Effector CD4-positive, alpha-beta T cell (primary cell): ENCODE data around the gene PLXND1.

Experiments used
- DNase-seq: peaks from one replicate; pipeline ENCODE4 v3.0.0-alpha.2; 2020

Gene PLXND1

GRCh38 chr3:129581623-129582022 lies 24.9 kb downstream of the PLXND1 start:
- no peak for DNase-seq

- no peak for DNase-seq
Observed at GRCh38 chr3:129579991-129580390, 26.5 kb downstream of the PLXND1 start.

- DNase-seq = no peak
Observed at GRCh38 chr3:129577925-129578786, 28.3 kb downstream of the PLXND1 start.

GRCh38 chr3:129577366-129577765 lies 29.1 kb downstream of the PLXND1 start:
- DNase-seq = no peak

GRCh38 chr3:129576514-129577352 lies 29.7 kb downstream of the PLXND1 start:
- peak; percentile 53 for DNase-seq

- DNase-seq = no peak
Observed at GRCh38 chr3:129575997-129576384, 30.5 kb downstream of the PLXND1 start.

GRCh38 chr3:129575233-129575996 lies 31.1 kb downstream of the PLXND1 start:
- no peak for DNase-seq

GRCh38 chr3:129574206-129574605 lies 32.3 kb downstream of the PLXND1 start:
- DNase-seq = no peak

GRCh38 chr3:129573493-129573892 lies 33.0 kb downstream of the PLXND1 start:
- no peak for DNase-seq

- no peak for DNase-seq
Observed at GRCh38 chr3:129572603-129573002, 33.9 kb downstream of the PLXND1 start.

- no peak for DNase-seq
Observed at GRCh38 chr3:129571605-129572547, 34.6 kb downstream of the PLXND1 start.

- DNase-seq = no peak
Observed at GRCh38 chr3:129569856-129570255, 36.6 kb downstream of the PLXND1 start.

- DNase-seq = no peak
Observed at GRCh38 chr3:129567939-129568338, 38.5 kb downstream of the PLXND1 start.

GRCh38 chr3:129567176-129567705 lies 39.2 kb downstream of the PLXND1 start:
- DNase-seq = no peak

GRCh38 chr3:129565902-129566301 lies 40.6 kb downstream of the PLXND1 start:
- no peak for DNase-seq

- no peak for DNase-seq
Observed at GRCh38 chr3:129564981-129565644, 41.4 kb downstream of the PLXND1 start.

- no peak for DNase-seq
Observed at GRCh38 chr3:129563850-129564535, 42.5 kb downstream of the PLXND1 start.

GRCh38 chr3:129563332-129563731 lies 43.1 kb downstream of the PLXND1 start:
- DNase-seq = no peak

GRCh38 chr3:129562803-129563202 lies 43.7 kb downstream of the PLXND1 start:
- no peak for DNase-seq

- no peak for DNase-seq
Observed at GRCh38 chr3:129561619-129562248, 44.7 kb downstream of the PLXND1 start.
